KOPT-K1 (cell line): ENCODE measurements around the gene ST7.
A peak's percentile ranks its signal among the peaks of the same experiment; 100 is the strongest.
"Not testable (repeated sequence)": the region's sequence is repeated elsewhere in the genome, so short reads cannot be mapped to it uniquely, and the experiment has no call there.

ENCODE experiments used
- H3K27ac ChIP-seq: fragments of 200-600 bp; sonication (generic); 2 replicates; pipeline ENCODE4 v1.5.1; 2016; ENCODE audit warnings: antibody characterized with exemption, mild to moderate bottlenecking, low read depth, low read length; ENCODE audit not compliant: poor library complexity, severe bottlenecking
- H3K36me3 ChIP-seq: fragments of 200-600 bp; sonication (generic); 2 replicates; pipeline ENCODE4 v1.5.1; 2017; ENCODE audit warnings: antibody characterized with exemption, mild to moderate bottlenecking, low read length, moderate library complexity; ENCODE audit not compliant: insufficient read depth
- H3K9me3 ChIP-seq: fragments of 200-600 bp; sonication (generic); 2 replicates; pipeline ENCODE4 v1.5.1; 2017; ENCODE audit warnings: antibody characterized with exemption, low read length, mild to moderate bottlenecking; ENCODE audit not compliant: insufficient read depth, poor library complexity, severe bottlenecking

ST7 gene

GRCh38 chr7:117218700-117219099, 265.4 kb downstream of the ST7 start:
- no peaks in the 10 kb centered on the region for H3K36me3 ChIP-seq
- H3K9me3 ChIP-seq = no peaks in the 10 kb centered on the region
- no peak overlapping the region for H3K27ac ChIP-seq

- Histone ChIP-seq H3K27ac (no peak overlapping the region), H3K36me3 (no peaks in the 10 kb centered on the region)
Measured at GRCh38 chr7:117219485-117219884, 266.2 kb downstream of the ST7 start.

GRCh38 chr7:117220836-117221235, 267.5 kb downstream of the ST7 start:
- Histone ChIP-seq H3K36me3 (no peaks in the 10 kb centered on the region), H3K27ac (no peak overlapping the region)

More at GRCh38 chr7:117219485-117219884, 266.2 kb downstream of the ST7 start:
- no peaks in the 10 kb centered on the region for H3K9me3 ChIP-seq

GRCh38 chr7:117225536-117225935, 272.2 kb downstream of the ST7 start:
- Histone ChIP-seq H3K27ac (no peak overlapping the region), H3K9me3 (no peaks in the 10 kb centered on the region), H3K36me3 (no peaks in the 10 kb centered on the region)

More at GRCh38 chr7:117220836-117221235, 267.5 kb downstream of the ST7 start:
- H3K9me3 ChIP-seq = no peaks in the 10 kb centered on the region

DNA sequence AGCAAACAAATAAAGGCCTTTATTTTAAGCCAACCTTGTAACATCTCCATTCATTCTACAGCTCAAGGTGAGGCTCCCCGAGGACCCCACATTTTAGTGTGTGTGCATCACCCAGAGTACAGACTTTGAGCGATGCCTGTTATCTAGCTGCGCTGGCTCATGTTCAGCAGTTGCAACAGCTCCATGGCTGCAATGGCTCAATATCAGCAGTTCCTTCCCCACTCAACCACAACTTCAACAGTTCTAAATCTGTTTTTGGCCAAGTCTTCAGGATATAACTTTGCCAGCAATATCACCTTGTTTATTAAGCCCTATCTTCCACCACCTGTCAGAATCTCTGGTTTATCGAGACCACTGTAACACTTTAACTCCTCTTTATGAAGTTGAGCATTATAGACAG, 273.8 kb downstream of the ST7 start:
- Histone ChIP-seq H3K27ac (no peak overlapping the region), H3K9me3 (peaks cover 1% of the 10 kb centered on the region), H3K36me3 (no peaks in the 10 kb centered on the region)

GRCh38 chr7:117229350-117229749, 276.0 kb downstream of the ST7 start:
- peaks cover 15% of the 10 kb centered on the region for H3K9me3 ChIP-seq
- no peaks in the 10 kb centered on the region for H3K36me3 ChIP-seq
- peak overlapping the region; percentile 63 for H3K27ac ChIP-seq

DNA sequence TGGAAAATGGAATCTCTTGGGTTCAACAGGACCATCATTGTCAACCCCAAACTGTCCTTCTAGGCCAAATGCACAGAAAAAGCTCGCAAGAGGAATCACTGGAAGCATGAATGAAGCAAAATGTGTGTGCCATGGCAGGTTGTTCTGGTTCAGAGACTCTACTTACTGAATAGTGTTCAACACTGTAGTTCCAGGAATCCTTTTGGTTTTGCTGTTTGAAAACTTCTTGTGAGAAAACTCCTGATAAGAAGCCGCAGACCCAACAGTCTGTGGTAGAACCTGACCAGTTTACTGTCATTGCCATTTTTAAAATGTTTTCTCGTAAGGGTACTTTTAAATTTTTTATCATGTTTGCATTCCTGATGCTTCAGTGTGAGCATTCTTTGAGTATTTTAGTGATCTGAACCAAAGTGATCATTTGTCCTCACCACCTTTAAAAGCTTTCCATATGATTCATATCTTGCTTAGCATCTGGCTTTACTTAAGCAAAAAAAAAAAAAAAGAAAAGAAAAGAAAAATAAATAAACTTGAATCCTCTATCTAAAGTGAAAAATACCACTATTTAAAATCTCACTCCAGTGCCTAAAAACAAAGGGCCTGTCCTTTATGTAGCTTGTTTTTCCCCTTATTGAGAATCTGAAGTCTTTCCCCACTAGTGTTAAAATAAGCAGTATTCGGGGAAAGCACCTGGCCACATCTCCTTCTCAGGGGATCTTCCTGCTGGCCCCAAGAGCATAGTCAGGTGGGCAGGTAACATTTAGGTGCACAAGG, 277.2 kb downstream of the ST7 start:
- Histone ChIP-seq H3K27ac (peak overlapping the region; percentile 63), H3K36me3 (no peaks in the 10 kb centered on the region), H3K9me3 (peaks cover 15% of the 10 kb centered on the region)

DNA sequence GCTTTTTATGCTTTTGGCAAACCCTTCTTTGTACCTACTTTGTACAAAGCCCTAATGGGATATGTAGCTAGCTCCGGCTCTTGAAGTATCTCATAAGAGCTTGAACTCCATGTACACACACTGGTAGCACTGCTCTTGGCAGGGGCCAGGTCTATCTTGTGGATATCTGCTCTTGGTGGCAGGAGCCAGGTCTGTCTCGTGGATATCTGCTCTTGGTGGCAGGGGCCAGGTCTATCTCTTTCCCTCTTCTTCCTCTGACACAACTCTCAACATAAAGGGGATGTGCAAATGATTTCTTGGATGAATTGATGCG, 277.7 kb downstream of the ST7 start:
- Histone ChIP-seq H3K9me3 (peaks cover 15% of the 10 kb centered on the region), H3K27ac (peak overlapping the region; percentile 63), H3K36me3 (no peaks in the 10 kb centered on the region)

- peaks cover 11% of the 10 kb centered on the region for H3K9me3 ChIP-seq
- H3K36me3 ChIP-seq = no peaks in the 10 kb centered on the region
- no peak overlapping the region for H3K27ac ChIP-seq
Measured at GRCh38 chr7:117237646-117238045, 284.3 kb downstream of the ST7 start.

DNA sequence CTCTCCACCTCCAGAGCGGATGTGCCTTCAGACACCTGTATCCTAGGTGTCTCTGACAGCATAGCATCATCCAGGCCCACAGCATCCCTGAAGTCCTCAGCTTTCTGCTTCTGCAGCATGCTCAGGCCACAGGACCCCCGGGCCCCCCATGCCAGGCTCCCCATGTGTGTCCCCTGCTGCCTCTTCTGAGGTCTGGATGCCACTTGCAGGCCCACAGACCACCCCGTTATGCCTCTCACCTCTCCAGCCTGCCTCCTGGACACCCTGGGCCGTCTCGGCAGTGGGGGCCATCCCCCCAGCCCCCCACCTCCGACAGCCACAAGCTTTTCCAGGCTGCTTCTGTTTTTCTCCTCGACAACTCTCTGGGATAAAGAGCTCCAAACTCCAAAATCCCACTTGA, 285.2 kb downstream of the ST7 start:
- Histone ChIP-seq H3K36me3 (no peaks in the 10 kb centered on the region), H3K27ac (no peak overlapping the region), H3K9me3 (peaks cover 4% of the 10 kb centered on the region)

DNA sequence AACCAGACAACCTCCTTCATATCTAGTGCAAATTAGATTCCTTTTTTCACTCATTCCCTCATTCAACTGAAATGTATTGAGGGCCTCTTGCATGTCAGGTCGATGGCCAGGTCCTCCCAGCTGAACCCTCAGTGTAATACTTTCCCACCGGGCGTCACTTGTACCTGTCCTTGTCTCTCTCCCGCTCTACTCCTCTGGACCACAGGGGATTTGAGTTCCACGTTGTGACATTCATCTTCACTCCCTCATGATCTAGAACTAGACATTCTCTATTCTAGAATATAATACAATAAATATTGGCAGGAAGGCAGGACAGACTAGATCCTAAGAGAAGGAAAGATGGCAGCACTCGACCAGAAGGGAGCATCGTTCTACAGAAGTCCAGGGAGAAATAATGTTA, 285.6 kb downstream of the ST7 start:
- H3K9me3 ChIP-seq = no peaks in the 10 kb centered on the region
- no peaks in the 10 kb centered on the region for H3K36me3 ChIP-seq
- H3K27ac ChIP-seq = no peak overlapping the region

DNA sequence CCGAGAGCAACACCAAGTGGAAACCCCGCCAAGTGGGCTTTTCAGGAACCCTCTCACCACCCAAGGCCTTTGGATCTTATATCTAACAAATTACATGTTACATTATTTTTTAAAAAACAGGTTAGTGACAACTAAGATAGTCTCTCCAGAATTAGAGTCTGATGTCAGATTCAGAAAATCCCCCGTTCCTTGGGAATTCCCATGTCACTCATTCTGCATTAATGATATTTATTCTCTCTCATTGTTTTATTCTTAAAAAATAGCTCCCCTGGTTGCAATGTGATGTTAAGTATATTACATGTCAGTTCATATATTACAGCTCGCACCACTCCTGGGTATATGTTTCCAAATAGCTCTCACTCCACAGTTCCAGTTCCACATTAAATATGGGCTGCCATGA, 287.8 kb downstream of the ST7 start:
- no peak overlapping the region for H3K27ac ChIP-seq
- peaks cover 11% of the 10 kb centered on the region for H3K9me3 ChIP-seq
- no peaks in the 10 kb centered on the region for H3K36me3 ChIP-seq

- H3K27ac ChIP-seq = no peak overlapping the region
Measured at GRCh38 chr7:117243390-117243789, 290.1 kb downstream of the ST7 start.

DNA sequence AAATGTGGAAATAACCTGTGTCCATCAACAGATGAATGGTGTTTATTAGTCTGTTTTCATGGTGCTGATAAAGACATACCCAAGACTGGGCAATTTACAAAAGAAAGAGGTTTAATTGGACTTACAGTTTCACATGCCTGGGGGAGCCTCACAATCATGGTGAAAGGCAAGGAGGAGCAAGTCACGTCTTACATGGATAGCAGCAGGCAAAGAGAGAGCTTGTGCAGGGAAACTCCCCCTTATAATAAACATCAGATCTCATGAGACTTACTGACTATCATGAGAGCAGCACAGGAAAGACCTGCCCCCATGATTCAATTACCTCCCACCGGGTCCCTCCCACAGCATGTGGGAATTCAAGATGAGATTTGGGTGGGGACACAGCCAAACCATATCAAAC, 292.4 kb downstream of the ST7 start:
- H3K27ac ChIP-seq, H3K36me3 ChIP-seq: not testable (repeated sequence)
- peaks cover 12% of the 10 kb centered on the region for H3K9me3 ChIP-seq

More at GRCh38 chr7:117243390-117243789, 290.1 kb downstream of the ST7 start:
- Histone ChIP-seq H3K36me3 (no peaks in the 10 kb centered on the region), H3K9me3 (peaks cover 12% of the 10 kb centered on the region)

- no peak overlapping the region for H3K27ac ChIP-seq
- H3K36me3 ChIP-seq = no peaks in the 10 kb centered on the region
Measured at GRCh38 chr7:117247809-117248208, 294.5 kb downstream of the ST7 start.

DNA sequence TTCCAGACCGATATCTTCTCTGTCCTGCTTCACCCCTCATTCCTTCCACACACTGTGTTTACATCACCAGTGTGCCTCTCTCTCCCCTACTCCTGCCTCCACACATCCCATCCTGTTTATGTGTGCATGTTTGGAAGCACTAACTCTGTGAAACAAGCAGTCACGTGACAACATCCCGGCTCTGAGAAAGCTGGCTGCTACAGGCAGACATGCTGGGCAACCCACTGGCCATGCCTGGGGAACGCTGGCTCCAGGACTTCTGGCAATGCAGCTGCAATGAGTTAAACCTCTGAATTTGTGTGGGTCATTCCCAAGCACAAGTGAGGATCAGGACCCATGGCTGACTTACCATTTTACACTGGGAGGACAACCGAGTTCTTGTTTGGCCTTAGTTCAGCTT, 295.5 kb downstream of the ST7 start:
- Histone ChIP-seq H3K36me3 (no peaks in the 10 kb centered on the region), H3K27ac (no peak overlapping the region), H3K9me3 (peaks cover 12% of the 10 kb centered on the region)

More at GRCh38 chr7:117247809-117248208, 294.5 kb downstream of the ST7 start:
- peaks cover 12% of the 10 kb centered on the region for H3K9me3 ChIP-seq
